GM18517 (cell line): ENCODE data around the gene RPS6KC1.
"Not testable (repeated sequence)": the region's sequence is repeated elsewhere in the genome, so short reads cannot be mapped to it uniquely, and the experiment has no call there.

Experiments used
- ATAC-seq: cut with Tn5 transposase; IDR thresholded peaks from one replicate; pipeline ENCODE4 v1.9.1; 2021; ENCODE audit warnings: mild to moderate bottlenecking, moderate library complexity; ENCODE audit not compliant: unreplicated experiment

RPS6KC1 gene

GRCh38 chr1:213054142-213054541 is 3.1 kb downstream of the RPS6KC1 start:
- ATAC-seq, result no peak

DNA sequence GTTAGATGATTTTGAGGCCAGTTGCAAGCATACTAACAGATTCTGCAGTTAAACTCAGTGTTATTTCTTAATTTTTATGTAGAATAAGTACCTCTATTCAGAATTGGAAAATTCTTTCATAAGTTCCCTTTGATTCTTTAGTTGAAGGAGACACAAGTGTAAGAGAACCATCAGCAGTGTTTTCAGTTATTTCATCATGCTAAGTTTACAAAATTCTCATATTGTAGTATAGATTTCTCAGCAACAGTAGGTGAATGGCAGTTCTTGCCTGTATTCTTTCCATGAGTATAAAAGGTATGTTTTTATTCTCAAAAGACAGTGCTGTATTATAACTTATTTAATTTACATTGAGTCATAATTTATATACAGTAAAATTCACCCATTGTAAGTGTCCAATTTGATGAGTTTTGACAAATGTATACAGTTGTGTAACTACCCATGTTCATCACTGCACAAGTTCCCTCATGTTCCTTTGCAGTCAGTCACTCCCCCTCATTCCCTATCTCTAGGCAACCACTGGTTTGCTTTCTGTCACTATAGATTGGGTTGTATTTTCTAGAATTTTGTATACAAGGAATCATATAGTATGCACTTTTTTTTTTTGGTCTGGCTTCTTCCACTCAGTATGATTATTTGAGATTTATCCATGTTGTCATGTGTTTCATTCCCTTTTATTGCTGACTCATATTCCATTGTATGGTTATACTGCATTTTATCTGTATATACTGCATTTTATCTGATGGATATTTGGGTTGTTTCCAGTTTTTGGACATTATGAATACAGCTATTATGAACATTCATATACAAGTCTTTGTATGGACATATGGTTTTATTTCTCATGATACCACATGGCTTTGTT is 3.9 kb downstream of the RPS6KC1 start:
- no peak for ATAC-seq

DNA sequence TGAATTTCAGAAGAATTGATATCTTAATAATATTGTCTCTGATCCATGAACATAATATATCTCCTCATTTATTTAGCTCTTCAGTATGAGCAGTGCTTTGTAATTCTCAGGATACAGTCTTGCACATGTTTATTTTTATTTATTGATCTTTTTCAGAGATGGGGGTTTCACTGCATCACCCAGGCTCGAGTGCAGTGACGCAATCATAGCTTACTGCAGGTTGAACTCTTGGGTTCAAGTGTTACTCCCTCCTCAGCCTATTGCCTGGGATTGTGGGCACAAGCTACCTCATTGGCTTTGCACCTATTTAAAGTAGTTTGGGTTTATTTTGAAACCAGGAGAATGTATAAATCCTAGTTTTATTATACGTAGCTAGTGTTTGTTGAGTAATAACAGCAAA is 4.7 kb downstream of the RPS6KC1 start:
- ATAC-seq, result no peak

DNA sequence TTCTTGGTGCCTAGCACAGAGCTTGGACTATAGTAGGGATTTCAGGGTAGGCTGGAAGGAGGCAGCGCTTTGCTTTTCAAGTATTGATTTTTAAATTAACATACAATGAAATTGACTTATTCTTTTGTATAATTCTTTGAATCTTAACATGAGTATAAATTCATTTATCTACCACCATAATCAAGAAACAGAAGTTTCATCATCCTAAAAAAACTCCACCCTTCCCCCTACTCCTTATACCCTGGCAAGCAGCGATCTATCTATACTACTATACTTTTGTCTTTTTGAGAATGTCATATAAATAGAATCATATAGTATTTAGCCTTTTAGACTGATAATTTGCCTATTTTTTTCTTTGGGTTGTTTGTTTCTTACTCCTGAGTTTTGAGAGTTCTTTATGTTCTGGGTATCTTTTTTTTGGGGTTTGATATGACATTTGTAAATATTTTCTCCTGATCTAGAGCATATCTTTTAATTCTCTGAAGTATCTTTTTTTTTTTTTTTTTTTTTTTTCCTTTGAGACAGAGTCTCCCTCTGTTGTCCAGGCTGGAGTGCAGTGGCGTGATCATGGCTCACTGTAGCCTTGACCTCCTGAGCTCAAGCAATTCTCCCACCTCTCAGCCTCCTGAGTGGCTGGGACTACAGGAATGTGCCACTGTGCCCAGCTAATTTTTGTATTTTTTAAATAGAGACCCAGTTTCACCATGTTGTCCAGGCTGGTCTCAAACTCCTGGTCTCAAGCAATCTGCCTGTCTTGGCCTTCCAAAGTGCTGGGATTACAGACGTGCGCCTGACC is 6.4 kb downstream of the RPS6KC1 start:
- no peak for ATAC-seq

DNA sequence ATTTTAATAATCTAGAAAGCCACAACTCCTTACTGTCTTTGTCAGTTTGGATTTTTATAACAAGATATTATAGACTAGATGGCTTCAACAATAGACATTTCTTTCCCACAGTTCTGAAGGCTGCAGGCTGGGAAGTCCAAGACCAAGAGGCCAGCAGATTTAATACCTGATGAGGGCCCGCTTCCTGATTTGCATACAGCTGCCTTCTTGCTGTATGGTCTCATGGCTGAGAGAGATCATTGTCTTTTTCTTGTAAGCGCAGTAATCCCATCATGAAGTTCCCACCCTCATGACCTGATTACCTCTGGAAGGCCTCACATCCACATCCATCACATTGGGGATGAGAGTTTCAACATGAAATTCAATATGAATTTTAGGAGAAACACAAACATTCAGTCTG is 9.8 kb downstream of the RPS6KC1 start:
- no peak for ATAC-seq

- ATAC-seq, result no peak
Observed at GRCh38 chr1:213061263-213061662, 10.2 kb downstream of the RPS6KC1 start.

- ATAC-seq, result no peak
Observed at GRCh38 chr1:213065800-213066199, 14.8 kb downstream of the RPS6KC1 start.

GRCh38 chr1:213066363-213066762 is 15.3 kb downstream of the RPS6KC1 start:
- ATAC-seq, result no peak

DNA sequence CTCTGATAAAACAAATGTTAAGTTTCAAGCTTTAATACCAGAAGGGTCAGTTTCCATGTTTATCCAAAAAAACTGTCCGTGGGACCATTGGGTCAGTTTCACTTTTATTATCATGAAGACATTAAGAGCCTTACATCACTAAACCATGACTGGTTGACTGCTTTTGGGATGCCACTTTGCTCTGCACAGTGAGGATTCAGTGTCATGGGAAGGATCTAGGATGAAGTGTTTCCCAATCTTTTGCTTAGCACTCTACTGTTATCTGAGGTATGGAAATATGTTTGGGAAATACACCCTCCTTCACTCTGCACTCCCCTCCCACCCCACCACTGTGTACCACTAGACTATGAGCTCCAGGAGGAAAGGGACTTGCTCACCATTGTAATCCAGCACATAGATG is 16.3 kb downstream of the RPS6KC1 start:
- ATAC-seq, result no peak

DNA sequence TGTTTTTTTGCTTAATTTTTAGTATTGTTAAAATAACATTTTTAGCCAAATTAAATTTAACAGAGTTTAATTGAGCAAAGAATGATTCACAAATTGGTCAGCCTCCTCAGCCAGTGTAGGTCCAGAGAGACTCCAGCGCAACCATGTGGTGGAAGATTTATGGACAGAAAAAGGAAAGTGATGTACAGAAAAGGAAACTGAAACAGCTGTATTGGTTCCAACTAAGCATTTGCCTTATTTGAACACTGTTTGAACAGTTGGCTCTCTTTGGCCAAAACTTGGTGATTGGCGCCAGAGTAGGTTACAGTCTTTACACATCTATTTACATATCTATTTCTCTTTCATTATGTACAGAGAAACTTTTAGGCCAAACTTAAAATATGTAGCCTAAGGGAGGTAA is 19.4 kb downstream of the RPS6KC1 start:
- peak; percentile 97 for ATAC-seq

DNA sequence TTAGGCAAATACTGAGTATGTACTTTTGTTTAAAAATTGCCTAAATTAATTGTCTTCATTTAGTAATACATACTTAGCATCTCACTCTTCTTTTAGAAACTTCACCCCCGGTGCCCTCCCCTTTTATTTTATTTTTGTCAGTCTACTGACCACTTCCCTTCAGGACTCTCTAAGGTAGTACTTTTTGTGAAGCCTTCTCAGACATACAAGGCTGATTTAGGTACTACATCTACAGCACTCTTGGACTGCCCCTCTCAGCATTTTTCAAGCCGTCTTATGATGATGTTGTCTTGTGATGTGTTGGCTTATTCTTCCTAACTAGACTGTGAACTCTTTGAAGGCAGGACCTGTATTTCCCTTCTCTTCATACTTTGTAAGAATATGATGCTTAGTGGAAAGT is 24.7 kb downstream of the RPS6KC1 start:
- peak; percentile 81 for ATAC-seq

- ATAC-seq, result no peak
Observed at GRCh38 chr1:213082420-213083111, 31.5 kb downstream of the RPS6KC1 start.

- ATAC-seq, result no peak
Observed at GRCh38 chr1:213083112-213083445, 32.0 kb downstream of the RPS6KC1 start.

DNA sequence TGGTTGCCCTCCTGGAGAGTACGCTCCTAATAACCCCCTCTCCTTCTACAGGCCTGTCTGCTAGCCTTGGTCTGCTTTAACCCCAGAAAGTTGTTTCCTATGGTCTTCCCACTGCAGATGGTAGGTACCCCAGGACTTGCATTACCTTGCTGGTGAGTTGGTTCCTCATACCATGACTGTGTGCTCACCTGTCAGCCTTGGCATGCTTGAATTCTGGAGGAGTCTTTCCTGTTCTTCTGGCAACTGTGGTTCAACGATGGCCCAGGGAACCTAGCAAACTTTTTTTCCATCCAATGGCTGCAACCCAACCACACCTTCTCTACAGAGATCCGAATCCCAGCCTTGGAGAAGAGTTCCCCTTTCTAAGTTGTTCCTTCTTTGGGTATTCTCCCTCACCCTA is 36.9 kb downstream of the RPS6KC1 start:
- ATAC-seq, result no peak

GRCh38 chr1:213089924-213090677 is 39.1 kb downstream of the RPS6KC1 start:
- no peak for ATAC-seq

DNA sequence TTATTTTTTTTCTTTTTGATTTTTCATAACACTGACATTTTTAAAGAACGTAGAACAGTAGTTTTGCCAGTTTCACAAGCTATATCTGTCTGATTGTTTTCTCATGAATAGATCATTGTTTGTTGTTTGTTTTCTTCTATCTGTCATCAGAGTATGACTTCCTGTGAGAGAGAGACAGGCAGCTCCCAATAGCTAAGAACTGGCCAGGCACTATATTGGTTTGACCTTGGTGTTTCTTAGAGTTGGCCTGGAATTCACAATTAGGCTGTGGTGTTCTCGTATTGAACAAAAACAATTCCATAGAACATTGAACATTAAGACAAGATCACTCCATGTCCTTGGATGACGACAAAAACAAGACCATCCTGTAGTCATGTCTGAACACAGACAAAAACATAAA is 43.4 kb downstream of the RPS6KC1 start:
- no peak for ATAC-seq

DNA sequence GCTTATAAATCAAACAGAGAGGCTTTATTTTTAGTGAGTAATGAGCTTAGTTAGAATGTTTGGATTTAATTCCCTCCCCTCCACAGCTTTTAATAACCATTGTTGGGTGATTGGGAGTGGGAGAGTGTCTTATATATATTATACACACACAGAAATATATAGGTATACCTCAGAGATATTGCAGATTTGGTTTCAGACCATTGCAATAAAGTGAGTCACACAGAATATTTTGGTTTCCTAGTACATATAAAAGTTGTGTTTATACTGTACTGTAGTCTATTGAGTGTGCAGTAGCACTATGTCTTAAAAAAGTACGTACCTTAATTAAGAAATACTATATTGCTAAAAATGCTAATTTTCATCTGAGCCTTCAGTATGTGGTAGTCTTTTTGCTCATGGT is 44.4 kb downstream of the RPS6KC1 start:
- no peak for ATAC-seq

DNA sequence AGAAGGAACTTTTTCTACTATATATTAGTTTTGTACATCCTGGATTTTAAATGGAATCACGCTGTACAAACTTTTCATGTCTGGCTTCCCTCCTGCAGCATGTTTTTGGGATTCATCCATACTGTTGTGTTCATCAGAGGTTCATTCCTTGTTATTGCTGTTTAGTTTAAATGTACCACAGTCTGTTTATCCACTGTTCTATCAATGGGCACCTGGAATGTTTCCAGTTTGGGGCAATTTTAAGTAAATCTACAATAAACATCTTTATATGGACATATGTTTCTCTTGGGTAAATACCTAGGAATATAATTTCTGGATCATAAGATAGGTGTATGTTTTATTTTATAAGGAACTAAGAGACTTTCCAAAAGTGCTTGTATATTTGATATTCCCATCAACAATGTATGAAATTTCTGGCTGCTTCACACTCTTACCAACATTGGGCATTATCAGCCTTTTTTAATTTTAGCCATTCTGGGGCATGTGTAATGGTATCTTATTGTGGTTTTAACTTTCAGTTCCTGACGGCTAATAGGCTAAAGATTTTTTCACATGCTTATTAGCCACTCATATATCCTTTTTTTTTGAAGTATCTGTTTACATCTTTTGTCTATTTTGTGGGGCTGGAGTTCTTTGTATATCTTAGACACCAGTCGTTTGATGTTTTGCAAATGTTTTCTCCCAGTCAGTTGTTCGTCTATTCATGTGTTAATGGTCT is 48.8 kb downstream of the RPS6KC1 start:
- no peak for ATAC-seq

DNA sequence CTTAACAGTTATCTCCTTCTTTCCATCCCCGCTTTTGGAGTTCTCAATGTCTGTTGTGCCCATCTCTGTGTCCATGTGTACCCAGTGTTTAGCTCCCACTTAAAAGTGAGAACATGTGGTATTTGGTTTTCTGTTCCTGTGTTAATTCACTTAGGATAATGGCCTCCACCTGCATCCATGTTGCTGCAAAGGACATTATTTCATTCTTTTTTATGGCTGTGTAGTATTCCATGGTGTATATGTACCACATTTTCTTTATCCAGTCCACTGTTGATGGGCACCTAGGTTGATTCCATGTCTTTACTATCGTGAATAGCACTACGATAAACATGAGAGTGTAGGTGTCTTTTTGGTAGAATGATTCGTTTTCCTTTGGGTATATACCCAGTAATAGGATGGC is 49.5 kb downstream of the RPS6KC1 start:
- ATAC-seq, result not testable (repeated sequence)
